C4-2B (cell line): ENCODE data around the gene STXBP4.

Source experiments
- CTCF ChIP-seq: fragments of 450-650 bp; conservative IDR thresholded peaks from 2 replicates; pipeline ENCODE4 v1.5.1; 2017; ENCODE audit warnings: mild to moderate bottlenecking
- ZFX ChIP-seq: fragments of 450-650 bp; IDR thresholded peaks from 2 replicates; pipeline ENCODE4 v1.6.1; 2017

GRCh38 chr17:54967621-54968261 lies 824 bp upstream of the STXBP4 start:
- no peak; the same call in 1 of the 2 replicates for TF ChIP-seq CTCF
- TF ChIP-seq ZFX, result no peak
